GM19193 (cell line): ENCODE measurements around the gene NAXD.

Source experiments
- POLR2A ChIP-seq: IDR thresholded peaks from 4 replicates; pipeline ENCODE4 v1.6.1; 2011; ENCODE audit not compliant: insufficient read depth, insufficient read length; ENCODE audit errors: extremely low read depth

NAXD gene

GRCh38 chr13:110635405-110636002 lies 20.2 kb downstream of the NAXD start:
- no peak for TF ChIP-seq POLR2A

GRCh38 chr13:110636053-110636475 lies 20.7 kb downstream of the NAXD start:
- no peak for TF ChIP-seq POLR2A

- no peak for TF ChIP-seq POLR2A
Observed at GRCh38 chr13:110636701-110637201, 21.4 kb downstream of the NAXD start.

GRCh38 chr13:110637275-110637674 lies 21.9 kb downstream of the NAXD start:
- no peak for TF ChIP-seq POLR2A

- no peak for TF ChIP-seq POLR2A
Observed at GRCh38 chr13:110637747-110638146, 22.4 kb downstream of the NAXD start.

- no peak for TF ChIP-seq POLR2A
Observed at GRCh38 chr13:110638257-110638656, 22.9 kb downstream of the NAXD start.

GRCh38 chr13:110638814-110639806 lies 23.8 kb downstream of the NAXD start:
- TF ChIP-seq POLR2A: no peak

GRCh38 chr13:110639935-110640334 lies 24.6 kb downstream of the NAXD start:
- TF ChIP-seq POLR2A: no peak

GRCh38 chr13:110640591-110641029 lies 25.3 kb downstream of the NAXD start:
- TF ChIP-seq POLR2A: no peak

- no peak for TF ChIP-seq POLR2A
Observed at GRCh38 chr13:110641055-110642015, 26.0 kb downstream of the NAXD start.

- no peak for TF ChIP-seq POLR2A
Observed at GRCh38 chr13:110642291-110642981, 27.1 kb downstream of the NAXD start.

- no peak for TF ChIP-seq POLR2A
Observed at GRCh38 chr13:110643324-110643723, 28.0 kb downstream of the NAXD start.

GRCh38 chr13:110643768-110644421 lies 28.6 kb downstream of the NAXD start:
- TF ChIP-seq POLR2A: no peak
